AG04449 (cell line): ENCODE measurements around the gene ADCY10.

ENCODE experiments used
- CTCF ChIA-PET: fragments of 350-600 bp; formaldehyde crosslinking; extraction: SDS; loops from one replicate; lab custom pipeline; 2021; ENCODE audit warnings: antibody characterized with exemption; lab: Yijun Ruan, JAX
- POLR2A ChIA-PET: fragments of 400-600, 350-600 bp; formaldehyde crosslinking; extraction: SDS; loops from one replicate; lab custom pipeline; 2020; ENCODE audit warnings: antibody characterized with exemption, inconsistent platforms; lab: Yijun Ruan, JAX
- DNase-seq: peaks from one replicate; pipeline ENCODE4 v3.0.0-alpha.2; 2010; ENCODE audit warnings: low read depth, low spot score
- H3K4me3 ChIP-seq: 2 replicates; pipeline ENCODE4 v1.5.1; 2011; ENCODE audit warnings: low read depth, mild to moderate bottlenecking, control low read depth, low read length
- CTCF ChIP-seq: IDR thresholded peaks from one replicate; pipeline ENCODE4 v1.5.1; 2011; ENCODE audit warnings: mild to moderate bottlenecking, moderate library complexity, low read length, control low read depth, inconsistent platforms; ENCODE audit not compliant: insufficient read depth; ENCODE audit errors: missing control alignments

Gene ADCY10

GRCh38 chr1:167912294-167912693 is 1.6 kb downstream of the ADCY10 start:
- ChIA-PET CTCF (no interaction called here), POLR2A (no interaction called here)
- no peak overlapping the region for H3K4me3 ChIP-seq
- no peak for TF ChIP-seq CTCF
- DNase-seq, result no peak

- no peak overlapping the region for H3K4me3 ChIP-seq
- ChIA-PET POLR2A (no interaction called here), CTCF (no interaction called here)
- no peak for DNase-seq
- no peak for TF ChIP-seq CTCF
Measured at GRCh38 chr1:167911413-167911812, 2.5 kb downstream of the ADCY10 start.

DNA sequence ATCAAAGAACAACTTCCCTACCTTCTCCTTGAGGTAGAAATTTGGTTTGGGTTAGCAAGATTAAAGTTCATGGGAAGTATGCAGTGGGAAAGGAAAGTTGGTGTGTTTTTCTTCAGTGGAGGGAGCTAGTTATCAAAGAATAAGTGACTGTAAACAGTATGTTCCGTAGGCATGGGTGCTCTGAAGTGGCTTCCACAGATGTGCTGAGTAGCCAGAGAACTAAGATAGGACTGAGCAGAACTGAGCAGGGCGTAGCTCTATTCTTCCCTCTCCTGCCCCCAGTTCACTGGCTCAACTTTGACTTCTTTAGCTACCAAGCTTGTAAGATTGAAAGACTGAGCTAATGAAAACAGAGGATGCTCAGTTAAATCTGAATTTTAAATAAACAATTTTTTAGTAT is 3.4 kb downstream of the ADCY10 start:
- no peak for DNase-seq
- ChIA-PET POLR2A (interaction anchor here (0.5 to 0.7 kb wide), 2 partner anchors 8 to 13 kb away, joined by 3 read pairs; no protein-coding TSS in a partner anchor), CTCF (interaction anchor here (1.2 kb wide), 1 partner anchor 172 kb away, joined by 3 read pairs; no protein-coding TSS in a partner anchor)
- no peak for TF ChIP-seq CTCF
- no peak overlapping the region for H3K4me3 ChIP-seq

DNA sequence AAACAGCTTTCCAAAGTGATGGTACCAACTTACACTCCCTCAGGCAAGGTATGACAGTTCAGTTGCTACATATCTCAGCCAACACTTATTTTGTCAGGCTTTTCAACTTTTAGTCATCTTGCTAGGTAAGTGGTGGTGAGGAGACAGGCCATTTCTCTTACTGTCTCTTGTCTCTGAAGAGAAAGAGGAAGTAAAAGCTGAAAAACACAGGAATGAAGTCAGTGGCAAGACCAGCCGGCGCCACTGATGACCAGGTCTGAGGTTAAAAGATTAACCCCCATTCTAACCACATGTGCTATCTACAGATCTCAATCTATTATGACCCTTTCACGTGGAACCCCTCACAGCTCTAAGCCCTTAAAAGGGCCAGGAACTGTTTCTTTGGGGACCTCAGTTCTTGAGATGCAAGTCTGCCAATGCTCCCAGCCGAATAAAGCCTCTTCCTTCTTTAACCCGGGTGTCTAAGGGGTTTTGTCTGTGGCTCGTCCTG is 4.2 kb downstream of the ADCY10 start:
- TF ChIP-seq CTCF, result no peak
- H3K4me3 ChIP-seq, result no peak overlapping the region
- no peak for DNase-seq
- CTCF ChIA-PET, result interaction anchor here (1.2 kb wide), 1 partner anchor 173 kb away, joined by 3 read pairs; no protein-coding TSS in a partner anchor
- POLR2A ChIA-PET, result no interaction called here

GRCh38 chr1:167905671-167906070 is 8.3 kb downstream of the ADCY10 start:
- ChIA-PET POLR2A (interaction anchor here (0.5 to 0.9 kb wide), 2 partner anchors 9 to 190 kb away, joined by 3 to 4 read pairs; no protein-coding TSS in a partner anchor), CTCF (interaction anchor here (1.2 to 2.1 kb wide), 3 partner anchors 9 to 185 kb away, joined by 3 to 7 read pairs (median 3); partner anchors contain the start of gene ADCY10)
- no peak for DNase-seq
- TF ChIP-seq CTCF, result no peak
- H3K4me3 ChIP-seq, result no peak overlapping the region

- POLR2A ChIA-PET, result interaction anchor here (0.5 to 0.9 kb wide), 2 partner anchors 8 to 190 kb away, joined by 3 to 4 read pairs; no protein-coding TSS in a partner anchor
- no peak for DNase-seq
- no peak for TF ChIP-seq CTCF
- CTCF ChIA-PET, result interaction anchor here (1.2 to 2.1 kb wide), 3 partner anchors 9 to 184 kb away, joined by 3 to 7 read pairs (median 3); partner anchors contain the start of gene ADCY10
- H3K4me3 ChIP-seq, result no peak overlapping the region
Measured at GRCh38 chr1:167905182-167905581, 8.8 kb downstream of the ADCY10 start.
